Activated B cell treated with CpG ODN at 0.5 μM for 24 hours (primary cell): ENCODE measurements around the gene BFSP1. TPM values are rescaled to one million over a fixed set of nuclear protein-coding genes. Genes with fewer than 3 reads are reported as not detected.

Experiments
- ATAC-seq: fragments of 200-7000 bp; cut with Tn5 transposase; one replicate; pipeline ENCODE4 v1.10.0; 2021; ENCODE audit warnings: low read depth, mild to moderate bottlenecking, moderate library complexity
- CTCF ChIA-PET: fragments of 350-600 bp; sonication (Branson Sonifier 250); formaldehyde crosslinking; loops from one replicate; lab custom pipeline; 2021; ENCODE audit warnings: antibody characterized with exemption; lab: Charles Lee
- POLR2A ChIA-PET: fragments of 350-600 bp; sonication (Branson Sonifier 250); formaldehyde crosslinking; loops from one replicate; lab custom pipeline; 2021; ENCODE audit warnings: antibody characterized with exemption; lab: Charles Lee
- DNase-seq: peaks from one replicate; pipeline ENCODE4 v3.0.0; 2022
- H3K27ac Mint-ChIP-seq: one replicate; pipeline ENCODE4 v1.8.0; 2020; ENCODE audit warnings: mixed read lengths
- H3K27me3 Mint-ChIP-seq: one replicate; pipeline ENCODE4 v1.8.0; 2021; ENCODE audit warnings: mixed read lengths
- H3K36me3 Mint-ChIP-seq: one replicate; pipeline ENCODE4 v1.8.0; 2021; ENCODE audit warnings: low read depth, mixed read lengths
- H3K4me1 Mint-ChIP-seq: one replicate; pipeline ENCODE4 v1.8.0; 2021; ENCODE audit warnings: mixed read lengths
- H3K4me3 Mint-ChIP-seq: one replicate; pipeline ENCODE4 v1.8.0; 2020; ENCODE audit warnings: mild to moderate bottlenecking, mixed read lengths
- H3K9me3 Mint-ChIP-seq: one replicate; pipeline ENCODE4 v1.8.0; 2020; ENCODE audit warnings: mixed read lengths
- intact Hi-C: fragments of 100-400 bp; cut with micrococcal nuclease; formaldehyde crosslinking; loops from one replicate; pipeline ENCODE4 v1.15.1; 2024
- total RNA-seq: library from RNA; stranded (reverse); gene quantifications from 2 replicates; pipeline ENCODE4 v1.2.3, GENCODE V29; 2022
- TF ChIP-seq, protein P1 (sequence below): fragments of 200-600 bp; IDR thresholded peaks from one replicate; pipeline ENCODE4 v1.8.0; 2022; ENCODE audit warnings: antibody characterized with exemption, mild to moderate bottlenecking

Gene BFSP1
- total RNA-seq, 1 donor from 2014 or later: not detected

- TF ChIP-seq, protein P1, sequence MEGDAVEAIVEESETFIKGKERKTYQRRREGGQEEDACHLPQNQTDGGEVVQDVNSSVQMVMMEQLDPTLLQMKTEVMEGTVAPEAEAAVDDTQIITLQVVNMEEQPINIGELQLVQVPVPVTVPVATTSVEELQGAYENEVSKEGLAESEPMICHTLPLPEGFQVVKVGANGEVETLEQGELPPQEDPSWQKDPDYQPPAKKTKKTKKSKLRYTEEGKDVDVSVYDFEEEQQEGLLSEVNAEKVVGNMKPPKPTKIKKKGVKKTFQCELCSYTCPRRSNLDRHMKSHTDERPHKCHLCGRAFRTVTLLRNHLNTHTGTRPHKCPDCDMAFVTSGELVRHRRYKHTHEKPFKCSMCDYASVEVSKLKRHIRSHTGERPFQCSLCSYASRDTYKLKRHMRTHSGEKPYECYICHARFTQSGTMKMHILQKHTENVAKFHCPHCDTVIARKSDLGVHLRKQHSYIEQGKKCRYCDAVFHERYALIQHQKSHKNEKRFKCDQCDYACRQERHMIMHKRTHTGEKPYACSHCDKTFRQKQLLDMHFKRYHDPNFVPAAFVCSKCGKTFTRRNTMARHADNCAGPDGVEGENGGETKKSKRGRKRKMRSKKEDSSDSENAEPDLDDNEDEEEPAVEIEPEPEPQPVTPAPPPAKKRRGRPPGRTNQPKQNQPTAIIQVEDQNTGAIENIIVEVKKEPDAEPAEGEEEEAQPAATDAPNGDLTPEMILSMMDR: no peak
- intact Hi-C loops: no loop called here
- ChIA-PET POLR2A (no interaction called here), CTCF (no interaction called here)
- DNase-seq: no peak
- Mint-ChIP-seq H3K36me3 (no peaks in the 10 kb centered on the region), H3K27me3 (peaks cover 18% of the 10 kb centered on the region), H3K27ac (no peak overlapping the region), H3K9me3 (no peaks in the 10 kb centered on the region), H3K4me1 (no peaks in the 10 kb centered on the region), H3K4me3 (no peak overlapping the region)
- no peak for ATAC-seq
Observed at GRCh38 chr20:17524560-17524959, 6.6 kb downstream of the BFSP1 start.

GRCh38 chr20:17523326-17523725 is 7.9 kb downstream of the BFSP1 start:
- intact Hi-C loops: no loop called here
- POLR2A ChIA-PET: no interaction called here
- Mint-ChIP-seq H3K4me1 (no peaks in the 10 kb centered on the region), H3K27ac (no peak overlapping the region), H3K4me3 (no peak overlapping the region), H3K36me3 (no peaks in the 10 kb centered on the region), H3K9me3 (no peaks in the 10 kb centered on the region), H3K27me3 (peaks cover 15% of the 10 kb centered on the region)
- ATAC-seq (no peak), DNase-seq (no peak)
- CTCF ChIA-PET: interaction anchor here (1.0 kb wide), 1 partner anchor 27 kb away, joined by 3 read pairs; no protein-coding TSS in a partner anchor
- TF ChIP-seq, protein P1: no peak

- ATAC-seq (no peak), DNase-seq (no peak)
- TF ChIP-seq, protein P1: no peak
- CTCF ChIA-PET: interaction anchor here (1.0 kb wide), 1 partner anchor 26 kb away, joined by 3 read pairs; no protein-coding TSS in a partner anchor
- Mint-ChIP-seq H3K9me3 (no peaks in the 10 kb centered on the region), H3K4me3 (no peak overlapping the region), H3K27ac (no peak overlapping the region), H3K4me1 (no peaks in the 10 kb centered on the region), H3K36me3 (no peaks in the 10 kb centered on the region), H3K27me3 (peaks cover 14% of the 10 kb centered on the region)
- intact Hi-C loops: no loop called here
- POLR2A ChIA-PET: no interaction called here
Observed at GRCh38 chr20:17522528-17522927, 8.7 kb downstream of the BFSP1 start.

DNA sequence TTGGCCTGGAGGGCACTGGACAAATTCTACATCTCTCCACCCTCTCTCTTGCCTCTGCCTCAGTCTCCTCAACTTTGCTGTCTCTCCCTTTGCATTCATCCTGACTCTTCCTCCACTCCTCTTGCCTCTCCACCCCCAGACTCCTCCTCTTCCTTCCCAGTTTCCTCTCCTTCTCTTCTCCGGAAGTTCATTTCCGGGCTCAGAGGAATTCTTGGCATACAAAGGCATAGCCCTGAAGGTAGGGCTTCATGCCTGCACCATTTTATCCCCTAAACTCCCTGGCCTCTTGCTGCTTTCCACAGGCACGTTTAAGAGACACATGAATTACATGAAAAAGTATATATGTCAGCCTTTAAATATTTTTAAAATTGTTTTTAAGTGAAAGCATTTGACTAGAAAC is 10.6 kb downstream of the BFSP1 start:
- ChIA-PET CTCF (no interaction called here), POLR2A (no interaction called here)
- Mint-ChIP-seq H3K9me3 (no peaks in the 10 kb centered on the region), H3K36me3 (no peaks in the 10 kb centered on the region), H3K4me3 (no peak overlapping the region), H3K27ac (no peak overlapping the region), H3K27me3 (peaks cover 16% of the 10 kb centered on the region), H3K4me1 (no peaks in the 10 kb centered on the region)
- DNase-seq: no peak
- ATAC-seq: no peak
- TF ChIP-seq, protein P1: no peak
- intact Hi-C loops: no loop called here

DNA sequence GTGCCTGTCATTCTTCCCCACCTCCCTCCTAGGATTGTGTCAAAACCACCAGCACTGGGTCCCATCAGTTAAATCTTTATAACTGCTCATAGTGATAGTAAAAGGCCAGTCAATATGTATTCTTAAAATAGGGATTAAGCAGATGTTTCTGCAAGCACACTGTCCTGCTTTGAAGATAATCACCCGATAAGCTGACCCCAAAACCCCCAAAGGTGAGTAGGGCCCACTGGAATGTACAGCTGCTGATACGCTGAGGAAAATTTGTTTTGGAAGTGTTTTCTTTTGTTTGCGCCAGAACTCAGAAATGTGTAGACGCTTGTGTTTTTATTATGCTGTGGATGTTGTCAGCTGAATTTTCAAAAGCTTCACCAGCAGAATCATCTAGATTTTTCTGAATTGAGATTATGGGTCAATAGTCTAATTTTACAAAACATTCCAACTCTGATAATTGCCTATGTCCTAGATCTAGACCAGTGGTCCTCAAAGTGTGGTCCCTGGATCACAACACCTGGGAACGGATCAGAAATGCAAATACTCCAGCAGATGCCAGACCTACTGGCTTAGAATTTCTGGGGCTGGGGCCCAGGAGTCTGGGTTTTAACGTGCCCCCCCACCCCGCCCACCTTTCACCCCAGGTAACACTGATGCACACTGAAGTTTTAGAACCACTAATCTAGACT is 11.4 kb downstream of the BFSP1 start:
- intact Hi-C loops: no loop called here
- TF ChIP-seq, protein P1: no peak
- Mint-ChIP-seq H3K9me3 (no peaks in the 10 kb centered on the region), H3K27ac (no peak overlapping the region), H3K4me1 (no peaks in the 10 kb centered on the region), H3K27me3 (peaks cover 18% of the 10 kb centered on the region), H3K4me3 (no peak overlapping the region), H3K36me3 (no peaks in the 10 kb centered on the region)
- no peak for DNase-seq
- ATAC-seq: no peak
- CTCF ChIA-PET: no interaction called here
- POLR2A ChIA-PET: no interaction called here
